Panc1 (cell line): ENCODE results near the gene CSHL1.

Experiments
- POLR2AphosphoS5 ChIP-seq: IDR thresholded peaks from 2 replicates; pipeline ENCODE4 v1.6.1; 2012; ENCODE audit warnings: mild to moderate bottlenecking, low read depth, low read length, moderate library complexity
- SIN3A ChIP-seq: IDR thresholded peaks from 2 replicates; pipeline ENCODE4 v1.6.1; 2012; ENCODE audit warnings: low read depth, mild to moderate bottlenecking, low read length, moderate library complexity, borderline replicate concordance; ENCODE audit not compliant: insufficient read depth
- TCF7L2 ChIP-seq: IDR thresholded peaks from 2 replicates; pipeline ENCODE4 v1.6.1; 2011; ENCODE audit warnings: mild to moderate bottlenecking, low read depth, low read length, inconsistent platforms
- TF ChIP-seq, protein P1 (sequence below): fragments of 450-650 bp; IDR thresholded peaks from 2 replicates; pipeline ENCODE4 v1.5.1; 2017; ENCODE audit warnings: mild to moderate bottlenecking
- TF ChIP-seq, protein P2 (sequence below), 2 experiments: IDR thresholded peaks; 2 replicates each; pipeline ENCODE4 v1.6.1; 2011 to 2012; ENCODE audit warnings: low read depth in 2 of 2, control low read depth in 1 of 2, low read length in 1 of 2, mild to moderate bottlenecking in 1 of 2, moderate library complexity in 1 of 2; ENCODE audit not compliant: insufficient read depth in 1 of 2

DNA sequence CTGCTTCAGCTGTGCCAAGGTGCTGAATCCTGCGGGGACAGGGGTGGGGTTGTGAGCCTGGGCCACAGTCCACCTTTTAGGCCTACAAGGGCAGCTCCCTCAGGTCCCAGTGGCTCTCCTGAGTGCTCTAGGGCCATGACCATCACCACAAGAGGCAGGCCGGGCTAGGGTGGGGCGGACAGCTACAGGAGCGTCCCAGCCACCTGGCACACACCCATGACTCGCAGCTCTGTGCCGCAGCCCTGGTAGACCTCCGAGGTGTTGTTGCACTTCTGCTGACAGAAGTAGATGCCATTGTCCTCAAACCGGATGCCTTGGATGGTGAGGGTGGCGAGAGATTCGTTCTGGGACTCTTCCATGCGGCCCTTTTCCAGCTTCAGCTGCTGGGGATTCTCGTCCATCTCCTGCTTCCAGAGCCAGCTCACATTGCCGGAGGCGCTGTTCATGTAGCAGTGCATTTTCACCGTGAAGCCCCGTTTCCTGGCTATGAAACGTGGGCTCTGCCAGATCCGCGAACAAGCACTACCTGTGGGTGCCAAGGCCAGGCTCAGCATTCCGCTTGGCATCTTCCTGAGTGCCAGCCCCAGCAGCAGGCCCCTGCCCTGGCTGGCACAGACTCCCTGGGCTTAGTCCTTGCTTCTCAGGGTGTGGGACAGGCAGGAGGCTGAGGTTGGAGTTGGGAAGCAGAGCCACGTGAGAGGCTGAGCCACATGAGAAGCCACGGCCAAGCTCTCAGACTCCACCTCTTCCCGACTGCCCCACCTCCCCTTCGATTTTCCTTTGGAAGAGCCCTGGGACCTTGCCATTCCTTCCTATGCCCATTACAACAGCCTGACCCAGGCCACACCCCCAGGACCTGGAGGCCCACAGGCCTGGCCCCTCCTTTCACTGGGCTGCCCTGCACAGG lies 19.1 kb upstream of the CSHL1 start:
- TF ChIP-seq, protein P1, sequence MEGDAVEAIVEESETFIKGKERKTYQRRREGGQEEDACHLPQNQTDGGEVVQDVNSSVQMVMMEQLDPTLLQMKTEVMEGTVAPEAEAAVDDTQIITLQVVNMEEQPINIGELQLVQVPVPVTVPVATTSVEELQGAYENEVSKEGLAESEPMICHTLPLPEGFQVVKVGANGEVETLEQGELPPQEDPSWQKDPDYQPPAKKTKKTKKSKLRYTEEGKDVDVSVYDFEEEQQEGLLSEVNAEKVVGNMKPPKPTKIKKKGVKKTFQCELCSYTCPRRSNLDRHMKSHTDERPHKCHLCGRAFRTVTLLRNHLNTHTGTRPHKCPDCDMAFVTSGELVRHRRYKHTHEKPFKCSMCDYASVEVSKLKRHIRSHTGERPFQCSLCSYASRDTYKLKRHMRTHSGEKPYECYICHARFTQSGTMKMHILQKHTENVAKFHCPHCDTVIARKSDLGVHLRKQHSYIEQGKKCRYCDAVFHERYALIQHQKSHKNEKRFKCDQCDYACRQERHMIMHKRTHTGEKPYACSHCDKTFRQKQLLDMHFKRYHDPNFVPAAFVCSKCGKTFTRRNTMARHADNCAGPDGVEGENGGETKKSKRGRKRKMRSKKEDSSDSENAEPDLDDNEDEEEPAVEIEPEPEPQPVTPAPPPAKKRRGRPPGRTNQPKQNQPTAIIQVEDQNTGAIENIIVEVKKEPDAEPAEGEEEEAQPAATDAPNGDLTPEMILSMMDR = no peak
- no peak for TF ChIP-seq POLR2AphosphoS5
- TF ChIP-seq, protein P2, sequence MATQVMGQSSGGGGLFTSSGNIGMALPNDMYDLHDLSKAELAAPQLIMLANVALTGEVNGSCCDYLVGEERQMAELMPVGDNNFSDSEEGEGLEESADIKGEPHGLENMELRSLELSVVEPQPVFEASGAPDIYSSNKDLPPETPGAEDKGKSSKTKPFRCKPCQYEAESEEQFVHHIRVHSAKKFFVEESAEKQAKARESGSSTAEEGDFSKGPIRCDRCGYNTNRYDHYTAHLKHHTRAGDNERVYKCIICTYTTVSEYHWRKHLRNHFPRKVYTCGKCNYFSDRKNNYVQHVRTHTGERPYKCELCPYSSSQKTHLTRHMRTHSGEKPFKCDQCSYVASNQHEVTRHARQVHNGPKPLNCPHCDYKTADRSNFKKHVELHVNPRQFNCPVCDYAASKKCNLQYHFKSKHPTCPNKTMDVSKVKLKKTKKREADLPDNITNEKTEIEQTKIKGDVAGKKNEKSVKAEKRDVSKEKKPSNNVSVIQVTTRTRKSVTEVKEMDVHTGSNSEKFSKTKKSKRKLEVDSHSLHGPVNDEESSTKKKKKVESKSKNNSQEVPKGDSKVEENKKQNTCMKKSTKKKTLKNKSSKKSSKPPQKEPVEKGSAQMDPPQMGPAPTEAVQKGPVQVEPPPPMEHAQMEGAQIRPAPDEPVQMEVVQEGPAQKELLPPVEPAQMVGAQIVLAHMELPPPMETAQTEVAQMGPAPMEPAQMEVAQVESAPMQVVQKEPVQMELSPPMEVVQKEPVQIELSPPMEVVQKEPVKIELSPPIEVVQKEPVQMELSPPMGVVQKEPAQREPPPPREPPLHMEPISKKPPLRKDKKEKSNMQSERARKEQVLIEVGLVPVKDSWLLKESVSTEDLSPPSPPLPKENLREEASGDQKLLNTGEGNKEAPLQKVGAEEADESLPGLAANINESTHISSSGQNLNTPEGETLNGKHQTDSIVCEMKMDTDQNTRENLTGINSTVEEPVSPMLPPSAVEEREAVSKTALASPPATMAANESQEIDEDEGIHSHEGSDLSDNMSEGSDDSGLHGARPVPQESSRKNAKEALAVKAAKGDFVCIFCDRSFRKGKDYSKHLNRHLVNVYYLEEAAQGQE (IDR thresholded peaks at IDR 0.05; ENCODE audit: insufficient read depth in 1 of 2, low read depth in 2 of 2, low read length in 1 of 2) = no peak
- TF ChIP-seq TCF7L2 = no peak
- TF ChIP-seq SIN3A = no peak
